Stimulated activated CD8-positive, alpha-beta memory T cell treated with anti-CD3 and anti-CD28 coated beads, Interleukin-2, amount 100 ng/mL, for 1 hour (primary cell): ENCODE results near the gene TNPO1.
A peak's percentile ranks its signal among the peaks of the same experiment; 100 is the strongest.
"Not testable (repeated sequence)": the region's sequence is repeated elsewhere in the genome, so short reads cannot be mapped to it uniquely, and the experiment has no call there.

Source experiments
- DNase-seq, 2 donors: peaks; one replicate each; pipeline ENCODE4 v3.0.0-alpha.2; 2020; ENCODE audit warnings: low read depth in 2 of 2

TNPO1 gene

GRCh38 chr5:72816284-72817075 lies at the start of gene TNPO1:
TSS of gene TNPO1 (plus strand) at chr5:72816661. CDS start at chr5:72816738, 77 bp downstream.
- peak; percentile 75 to 80 for DNase-seq

- DNase-seq = no peak
Measured at GRCh38 chr5:72767289-72768010, 49.0 kb upstream of the TNPO1 start.

GRCh38 chr5:72770266-72770665 lies 46.2 kb upstream of the TNPO1 start:
- no peak for DNase-seq

- DNase-seq = no peak
Measured at GRCh38 chr5:72776684-72777083, 39.8 kb upstream of the TNPO1 start.

- no peak for DNase-seq
Measured at GRCh38 chr5:72779520-72779919, 36.9 kb upstream of the TNPO1 start.

- no peak for DNase-seq
Measured at GRCh38 chr5:72783354-72783753, 33.1 kb upstream of the TNPO1 start.

GRCh38 chr5:72784129-72784528 lies 32.3 kb upstream of the TNPO1 start:
- no peak for DNase-seq

- DNase-seq = no peak
Measured at GRCh38 chr5:72785801-72786200, 30.7 kb upstream of the TNPO1 start.

- no peak for DNase-seq
Measured at GRCh38 chr5:72786676-72787075, 29.8 kb upstream of the TNPO1 start.

GRCh38 chr5:72788866-72789505 lies 27.5 kb upstream of the TNPO1 start:
- no peak for DNase-seq

- no peak for DNase-seq
Measured at GRCh38 chr5:72790186-72790585, 26.3 kb upstream of the TNPO1 start.

GRCh38 chr5:72792662-72793061 lies 23.8 kb upstream of the TNPO1 start:
- DNase-seq = not testable (repeated sequence)

GRCh38 chr5:72796001-72796400 lies 20.5 kb upstream of the TNPO1 start:
- no peak for DNase-seq

GRCh38 chr5:72799721-72800120 lies 16.7 kb upstream of the TNPO1 start:
- no peak for DNase-seq

GRCh38 chr5:72808637-72809036 lies 7.8 kb upstream of the TNPO1 start:
- not testable (repeated sequence) for DNase-seq

- no peak for DNase-seq
Measured at GRCh38 chr5:72811849-72812248, 4.6 kb upstream of the TNPO1 start.

- no peak for DNase-seq
Measured at GRCh38 chr5:72812488-72812887, 4.0 kb upstream of the TNPO1 start.

GRCh38 chr5:72814104-72814503 lies 2.4 kb upstream of the TNPO1 start:
- no peak for DNase-seq

GRCh38 chr5:72814864-72815263 lies 1.6 kb upstream of the TNPO1 start:
- no peak for DNase-seq

GRCh38 chr5:72815580-72816283 lies 729 bp upstream of the TNPO1 start:
- DNase-seq = peak in 1 of 2 donors; percentile 4

- DNase-seq = peak; percentile 1
Measured at GRCh38 chr5:72817076-72817481, 618 bp downstream of the TNPO1 start.

GRCh38 chr5:72817671-72818266 lies 1.3 kb downstream of the TNPO1 start:
- DNase-seq = no peak
